Renal cortical epithelial cell (primary cell): ENCODE results near the gene KXD1. TPM values are rescaled to one million over a fixed set of nuclear protein-coding genes. Genes with fewer than 3 reads are reported as not detected.
A peak's percentile ranks its signal among the peaks of the same experiment; 100 is the strongest.
"Not testable (repeated sequence)": the region's sequence is repeated elsewhere in the genome, so short reads cannot be mapped to it uniquely, and the experiment has no call there.

Experiments
- DNase-seq: peaks from one replicate; pipeline ENCODE4 v3.0.0-alpha.2; 2011; ENCODE audit warnings: low read depth
- total RNA-seq: library from RNA; depleted of rRNA; stranded (reverse); fragments of >200 nt; gene quantifications from 2 replicates; pipeline ENCODE4 v1.2.3, GENCODE V29; 2014

KXD1 gene
- total RNA-seq, 1 donor from 2014 or later = 47.6 TPM

GRCh38 chr19:18580311-18580710, 22.6 kb downstream of the KXD1 start:
- DNase-seq = no peak

DNA sequence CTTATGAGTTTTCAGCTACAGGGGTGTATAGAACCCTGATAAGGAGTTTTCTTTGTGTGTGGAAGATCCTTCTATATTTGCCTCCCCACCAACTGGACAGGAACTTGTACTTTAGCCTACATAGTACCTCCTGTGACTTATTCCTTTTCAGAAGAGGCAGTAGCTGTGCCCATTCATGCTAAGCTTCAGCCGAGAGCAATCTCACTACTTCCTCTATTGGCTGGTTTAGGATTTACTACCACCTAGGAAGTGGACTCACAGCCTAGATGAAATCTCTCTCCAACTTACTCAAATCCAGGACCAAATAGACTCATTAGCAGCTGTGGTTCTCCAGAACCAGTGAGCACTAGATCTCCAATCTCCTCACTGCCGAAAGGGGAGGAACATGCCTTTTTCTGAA, 28.6 kb downstream of the KXD1 start:
- peak; percentile 25 for DNase-seq

DNA sequence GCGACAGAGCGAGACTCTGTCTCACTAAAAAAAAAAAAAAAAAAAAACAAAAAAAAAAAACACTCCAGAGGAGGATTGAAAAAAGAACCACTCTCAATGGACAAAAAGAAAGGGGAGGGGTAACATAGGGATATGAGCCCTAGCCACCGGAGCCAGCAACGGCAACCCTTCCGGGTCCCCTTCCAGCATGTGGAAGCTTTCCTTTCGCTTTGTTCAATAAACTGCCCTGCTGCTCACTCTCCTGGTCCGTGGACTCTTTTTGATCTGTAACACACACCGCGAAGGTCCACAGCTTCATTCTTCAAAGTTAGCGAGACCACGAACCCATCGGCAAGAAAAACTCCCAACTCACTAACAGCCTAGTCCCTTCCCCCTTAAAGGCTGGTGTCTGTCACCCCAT, 29.9 kb downstream of the KXD1 start:
- DNase-seq = no peak

GRCh38 chr19:18587962-18588610, 30.4 kb downstream of the KXD1 start:
- DNase-seq = no peak

DNA sequence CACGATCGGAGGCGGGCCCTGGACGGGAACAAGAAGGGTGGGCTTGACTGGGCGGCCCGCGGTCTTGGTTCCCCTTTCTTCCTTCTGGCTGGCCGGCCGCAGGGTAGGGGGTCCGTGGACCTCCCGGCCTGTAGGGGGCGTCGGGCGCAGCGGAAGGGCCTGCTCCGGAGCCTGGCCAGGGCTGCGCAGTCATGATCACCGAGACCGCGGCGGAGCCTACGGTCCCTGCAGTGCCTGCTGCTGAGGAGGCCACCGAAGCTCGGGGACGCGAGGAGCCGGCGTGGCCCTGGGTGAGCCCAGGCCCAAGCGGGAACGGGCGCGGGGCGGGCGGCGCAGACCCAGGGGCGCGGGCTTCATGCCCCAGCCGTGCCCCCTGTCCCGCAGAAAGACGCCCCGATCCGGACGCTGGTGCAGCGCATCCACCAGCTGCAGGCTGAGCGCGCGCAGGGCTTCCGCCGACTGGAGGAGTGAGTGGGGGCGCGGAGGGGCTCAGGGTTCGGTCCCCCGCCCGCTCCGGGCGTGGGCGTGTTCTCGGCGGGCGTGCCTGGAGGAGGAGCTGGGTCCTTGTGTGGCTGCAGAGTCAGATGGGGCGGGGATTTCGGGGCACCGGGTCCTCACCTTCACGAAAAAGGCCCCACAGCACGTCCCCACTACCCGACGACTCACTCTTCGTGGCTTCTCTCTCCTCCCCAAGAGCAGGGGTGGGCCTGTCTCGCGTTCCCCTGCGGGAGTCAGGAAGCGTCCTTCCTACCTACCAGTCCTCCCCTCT, 31.1 kb downstream of the KXD1 start, which contains the start of gene REX1BD:
Gene REX1BD, plus strand, starts transcription at position 188 of the 769 bp plus-strand sequence. Its CDS starts 4 bp downstream, at position 192.
- DNase-seq = peak; percentile 23

DNA sequence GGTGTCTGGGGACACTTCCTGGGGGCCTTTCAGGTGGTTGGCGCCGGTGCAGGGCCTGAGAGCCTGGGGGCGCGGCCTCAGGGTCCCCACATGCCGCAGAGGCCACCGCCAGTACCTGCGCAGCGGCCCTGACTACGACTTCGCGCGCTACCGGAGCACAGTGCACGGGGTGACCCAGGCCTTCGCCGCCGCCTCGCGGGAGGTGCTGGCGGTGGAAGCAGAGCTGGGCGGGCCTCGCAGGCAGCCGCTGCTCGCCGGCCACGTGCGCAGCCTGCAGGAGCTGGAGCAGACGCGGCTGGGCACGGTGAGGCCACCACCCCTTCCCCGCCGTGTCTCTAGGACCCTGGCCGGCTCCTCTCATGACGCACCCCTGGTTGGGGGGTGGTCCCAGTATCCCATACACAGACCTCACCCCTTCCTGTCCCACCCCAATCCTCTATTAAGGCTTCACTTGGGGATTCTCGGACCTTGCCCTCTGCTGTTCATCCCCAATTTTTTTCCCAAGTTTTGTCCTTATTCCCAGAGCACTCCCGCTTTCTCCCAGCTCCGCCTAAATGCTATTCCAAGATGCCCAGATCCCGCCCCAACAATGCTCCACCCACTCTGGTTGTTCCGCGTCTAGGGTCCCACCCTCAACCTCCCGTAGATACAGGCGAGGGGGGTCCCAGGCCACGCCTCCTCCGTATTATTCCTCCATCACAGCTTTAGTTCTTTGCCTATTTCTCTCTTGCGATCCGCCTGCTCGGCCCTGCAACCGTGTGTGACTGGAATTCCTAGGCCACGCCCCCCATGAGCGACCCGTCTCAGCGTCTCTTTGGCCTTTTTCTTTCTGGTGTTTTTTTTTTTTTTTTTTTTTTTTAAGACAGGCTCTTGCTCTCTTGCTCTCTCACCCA, 32.0 kb downstream of the KXD1 start:
- DNase-seq = peak; percentile 26

DNA sequence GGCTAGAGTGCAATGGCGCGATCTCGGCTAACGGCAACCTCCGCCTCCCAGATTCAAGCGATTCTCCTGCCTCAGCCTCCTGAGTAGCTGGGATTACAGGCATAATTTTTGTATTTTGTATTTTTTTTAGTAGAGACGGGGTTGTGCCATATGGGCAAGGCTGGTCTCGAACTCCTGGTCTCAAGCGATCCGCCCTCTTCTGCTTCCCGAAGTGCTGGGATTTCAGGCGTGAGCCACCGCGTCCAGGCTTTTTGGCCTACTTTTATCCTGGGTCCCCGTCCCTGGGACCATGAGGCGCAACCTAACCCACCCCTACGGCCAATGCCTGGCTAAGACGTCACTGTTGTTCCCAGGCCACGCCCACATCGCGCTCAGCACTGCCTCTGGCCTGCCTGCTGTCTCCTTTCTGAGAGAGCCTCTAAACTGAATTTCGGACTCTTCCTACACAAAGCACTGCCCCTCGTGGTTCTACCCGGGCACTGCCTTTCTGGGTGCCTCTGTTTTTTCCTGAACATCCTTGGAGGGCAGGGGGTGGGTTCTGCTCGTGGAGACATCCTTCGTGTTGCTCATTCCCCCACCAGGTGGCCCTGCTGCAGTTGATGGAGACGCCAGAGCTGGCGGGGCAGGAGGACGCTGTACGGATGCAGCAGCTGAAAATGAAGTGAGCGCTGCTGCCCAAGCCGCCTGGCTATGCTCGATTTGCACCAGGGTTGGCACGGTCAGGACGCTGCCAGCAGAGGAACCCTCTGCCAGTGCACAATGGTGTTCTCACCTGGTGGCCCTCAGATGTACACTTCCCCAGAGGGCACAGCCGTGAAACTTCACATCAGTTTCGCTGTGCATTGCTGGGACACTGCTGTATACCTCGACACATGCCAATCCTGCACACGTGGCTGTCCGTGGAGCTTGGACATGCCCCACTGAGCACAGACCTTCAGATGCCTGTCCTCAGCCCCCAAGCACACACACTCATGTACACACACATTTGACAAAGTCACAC, 32.9 kb downstream of the KXD1 start:
- no peak for DNase-seq

DNA sequence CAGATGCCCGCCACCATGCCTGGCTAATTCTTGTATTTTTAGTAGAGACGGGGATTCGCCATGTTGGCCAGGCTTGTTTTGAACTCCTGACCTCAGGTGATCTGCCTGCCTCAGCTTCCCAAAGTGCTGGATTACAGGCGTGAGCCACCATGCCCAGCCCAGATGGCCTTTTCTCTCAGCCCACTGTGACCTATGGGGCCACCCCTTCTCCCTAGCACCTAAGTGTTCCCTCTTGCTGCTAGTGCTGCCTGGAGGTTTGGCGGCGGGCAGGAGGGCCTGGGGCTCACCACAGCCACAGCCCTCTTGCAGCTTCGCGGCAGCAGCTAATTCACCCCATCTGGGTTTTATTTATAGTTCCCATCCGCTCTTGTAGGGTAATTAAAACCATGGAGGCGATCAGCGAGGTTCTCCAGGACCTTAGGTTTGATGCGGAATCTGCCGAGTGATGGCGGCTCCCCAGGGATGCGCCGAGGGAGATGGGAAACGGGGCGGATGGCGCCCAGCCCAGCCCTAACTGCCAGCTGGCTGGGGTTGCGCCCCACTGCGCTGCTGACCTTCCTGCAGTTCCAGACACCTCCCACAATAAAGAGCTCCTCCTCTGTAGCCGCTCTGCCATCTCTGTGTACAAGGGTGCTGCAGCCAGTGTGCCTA, 34.2 kb downstream of the KXD1 start:
- DNase-seq = no peak

GRCh38 chr19:18592732-18593131, 35.1 kb downstream of the KXD1 start:
- DNase-seq = not testable (repeated sequence)

- DNase-seq = no peak
These were observed 35.9 kb downstream of the KXD1 start for GRCh38 chr19:18593367-18594095.

- DNase-seq = peak; percentile 48
These were observed 36.6 kb downstream of the KXD1 start for GRCh38 chr19:18594096-18594823.

- no peak for DNase-seq
These were observed 37.2 kb downstream of the KXD1 start for GRCh38 chr19:18594824-18595373.

- no peak for DNase-seq
These were observed 37.8 kb downstream of the KXD1 start for GRCh38 chr19:18595475-18595874.

GRCh38 chr19:18596752-18597157, 39.1 kb downstream of the KXD1 start:
- DNase-seq = no peak

DNA sequence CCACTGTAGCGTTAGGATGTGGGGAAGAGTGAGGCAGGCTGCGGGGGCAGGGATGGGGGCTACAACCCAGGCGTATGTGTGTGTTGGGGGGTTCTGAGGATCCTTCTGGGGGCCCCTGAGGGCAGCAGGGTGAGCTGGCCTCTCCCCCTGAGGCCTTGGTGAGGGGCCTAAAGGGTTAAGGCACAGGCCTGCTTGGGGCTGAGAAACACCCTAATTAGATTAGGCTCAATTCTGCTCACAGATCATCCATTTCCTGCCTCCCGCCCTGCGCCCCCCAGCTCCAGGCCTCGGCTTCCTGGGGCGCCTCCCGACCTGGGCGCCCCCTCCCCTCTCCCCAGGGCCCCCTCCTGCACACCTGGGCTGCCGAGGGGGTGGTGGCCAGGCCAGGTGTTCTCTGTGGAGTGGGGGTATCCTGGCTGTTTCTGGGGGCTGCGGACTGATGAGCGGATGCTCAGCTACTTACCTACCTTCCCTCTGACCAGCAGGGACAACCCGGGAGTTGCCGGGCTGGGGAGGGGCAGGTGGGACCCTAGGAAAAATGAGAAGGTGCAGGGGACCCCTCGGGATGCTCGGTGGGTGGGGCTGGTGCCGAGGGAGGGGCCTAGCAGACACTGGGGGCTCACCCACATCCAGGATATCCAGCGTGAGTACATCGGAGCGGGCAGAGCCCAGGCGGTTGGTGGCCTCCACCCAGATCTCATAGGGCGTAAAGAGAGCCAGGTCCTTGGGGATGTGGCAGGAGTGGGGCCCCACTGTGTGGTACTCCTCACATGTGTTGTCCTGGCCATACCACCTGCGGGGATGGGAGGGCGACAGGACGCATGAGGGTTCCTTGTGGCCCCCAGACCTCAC, 40.4 kb downstream of the KXD1 start:
- no peak for DNase-seq

DNA sequence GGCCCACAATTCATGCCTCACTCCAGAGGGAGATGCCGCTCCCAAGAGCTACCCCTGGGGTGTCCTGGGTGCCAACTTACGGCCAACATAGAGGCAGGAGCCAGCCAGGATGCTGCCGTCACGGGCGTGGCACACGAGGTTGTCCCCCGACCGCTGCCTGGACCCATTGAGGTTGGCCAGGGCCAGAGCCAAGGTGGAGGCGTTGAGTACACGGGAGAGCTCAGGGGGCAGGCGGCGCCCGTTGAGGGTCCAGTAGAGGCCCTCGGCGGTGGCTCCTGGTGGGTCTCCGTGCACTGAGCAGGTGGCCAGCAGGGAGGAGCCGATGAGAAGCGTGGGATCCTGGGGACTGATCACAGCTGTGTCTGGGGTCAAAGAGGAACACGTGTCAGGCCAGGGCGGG, 41.8 kb downstream of the KXD1 start:
- no peak for DNase-seq

DNA sequence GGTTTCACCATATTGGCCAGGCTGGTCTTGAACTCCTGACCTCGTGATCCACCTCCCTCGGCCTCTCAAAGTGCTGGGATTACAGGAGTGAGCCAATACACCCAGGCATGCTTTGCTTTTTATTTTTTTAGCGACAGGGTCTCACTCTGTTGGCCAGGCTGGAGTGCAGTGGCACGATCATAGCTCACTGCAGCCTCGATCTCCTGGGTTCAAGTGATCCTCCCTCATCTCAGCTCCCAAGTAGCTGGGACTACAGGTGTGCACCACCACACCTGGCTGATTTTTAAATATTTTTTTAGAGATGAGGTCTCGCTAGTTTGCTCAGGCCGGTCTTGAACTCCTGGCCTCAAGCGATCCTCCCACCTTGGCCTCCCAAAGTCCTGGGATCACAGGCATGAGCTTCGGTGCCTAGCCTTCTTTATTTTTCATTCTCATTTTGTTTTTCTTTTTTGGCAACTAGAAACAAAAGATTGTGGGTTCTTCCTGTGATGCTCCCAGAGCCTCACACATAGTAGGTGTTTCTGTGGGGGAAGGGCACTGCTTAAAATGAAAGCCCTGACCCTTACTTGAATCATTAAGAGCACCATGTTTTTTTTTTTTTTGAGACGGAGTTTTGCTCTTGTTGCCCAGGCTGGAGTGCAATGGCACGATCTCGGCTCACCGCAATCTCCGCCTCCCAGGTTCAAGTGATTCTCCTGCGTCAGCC, 43.2 kb downstream of the KXD1 start:
- DNase-seq = not testable (repeated sequence)
